22Rv1 (cell line): ENCODE data around the gene SPTLC2.

ENCODE experiments used
- CTCF ChIP-seq: fragments of 450-650 bp; IDR thresholded peaks from 2 replicates; pipeline ENCODE4 v1.5.1; 2017; ENCODE audit warnings: mild to moderate bottlenecking
- ZFX ChIP-seq: fragments of 450-650 bp; IDR thresholded peaks from 2 replicates; pipeline ENCODE4 v1.6.1; 2017; ENCODE audit warnings: antibody characterized with exemption, borderline replicate concordance

GRCh38 chr14:77647853-77648252, 31.4 kb upstream of the SPTLC2 start:
- TF ChIP-seq CTCF, result no peak
- no peak for TF ChIP-seq ZFX
